SU-DHL-6 (cell line): ENCODE data around the gene UGT1A4.

Experiments used
- H2AFZ ChIP-seq: fragments of 200-600 bp; sonication (generic); 2 replicates; pipeline ENCODE4 v1.6.1; 2014; ENCODE audit warnings: low read depth, mild to moderate bottlenecking, moderate library complexity, mixed read lengths, antibody characterized with exemption, low read length; ENCODE audit not compliant: severe bottlenecking
- H3F3A ChIP-seq: fragments of 200-600 bp; shearing (Covaris generic); 2 replicates; pipeline ENCODE4 v1.6.0; 2016; ENCODE audit warnings: antibody characterized with exemption, mild to moderate bottlenecking; ENCODE audit not compliant: insufficient read depth
- H3K27ac ChIP-seq: fragments of 200-600 bp; sonication (generic); 2 replicates; pipeline ENCODE4 v1.5.1; 2016; ENCODE audit warnings: low read depth, mild to moderate bottlenecking, low read length, moderate library complexity, mixed read lengths
- H3K27me3 ChIP-seq: fragments of 200-600 bp; sonication (generic), shearing (Covaris generic); 2 replicates; pipeline ENCODE4 v1.6.0; 2014; ENCODE audit warnings: mild to moderate bottlenecking, low read length
- H3K36me3 ChIP-seq: fragments of 200-600 bp; sonication (generic); 2 replicates; pipeline ENCODE4 v1.6.1; 2014; ENCODE audit warnings: mild to moderate bottlenecking, low read length, mixed read lengths
- H3K4me2 ChIP-seq: fragments of 300-600, 200-600 bp; shearing (Covaris generic), sonication (generic); 2 replicates; pipeline ENCODE4 v1.6.0; 2014; ENCODE audit warnings: low read length, low read depth, mild to moderate bottlenecking; ENCODE audit not compliant: poor library complexity, severe bottlenecking
- H3K4me3 ChIP-seq: fragments of 200-600 bp; sonication (generic); 2 replicates; pipeline ENCODE4 v1.5.1; 2014; ENCODE audit warnings: antibody characterized with exemption, low read length, mild to moderate bottlenecking, mixed read lengths; ENCODE audit not compliant: insufficient read depth, poor library complexity, severe bottlenecking
- H3K79me2 ChIP-seq: fragments of 200-600 bp; sonication (generic); 2 replicates; pipeline ENCODE4 v1.6.1; 2014; ENCODE audit warnings: mild to moderate bottlenecking, low read length, moderate library complexity; ENCODE audit not compliant: insufficient read depth
- H3K9ac ChIP-seq: fragments of 200-600 bp; sonication (generic); 2 replicates; pipeline ENCODE4 v1.7.0; 2014; ENCODE audit warnings: mild to moderate bottlenecking, low read length
- H3K9me2 ChIP-seq: fragments of 200-600 bp; sonication (generic); replicated peaks from 2 replicates; pipeline ENCODE4 v1.6.1; 2014; ENCODE audit warnings: low read length; ENCODE audit not compliant: insufficient read depth
- H3K9me3 ChIP-seq: fragments of 200-600 bp; sonication (generic); 2 replicates; pipeline ENCODE4 v1.6.1; 2014; ENCODE audit warnings: low read length, mixed read lengths; ENCODE audit not compliant: insufficient read depth
- H4K20me1 ChIP-seq: fragments of 200-600 bp; sonication (generic); 2 replicates; pipeline ENCODE4 v1.6.1; 2014; ENCODE audit warnings: low read depth, mild to moderate bottlenecking, antibody characterized with exemption, low read length, moderate library complexity, mixed read lengths
- CTCF ChIP-seq: fragments of 200-600 bp; sonication (generic); IDR thresholded peaks from one replicate; pipeline ENCODE4 v1.5.1; 2017; ENCODE audit warnings: antibody characterized with exemption, mild to moderate bottlenecking, low read length, moderate library complexity; ENCODE audit not compliant: insufficient read depth, poor library complexity, severe bottlenecking
- EZH2phosphoT487 ChIP-seq: fragments of 200-600 bp; sonication (generic), shearing (Covaris generic); conservative IDR thresholded peaks from 2 replicates; pipeline ENCODE4 v1.6.1; 2018; ENCODE audit warnings: mild to moderate bottlenecking, antibody characterized with exemption, low read length, moderate library complexity, mixed read lengths

UGT1A4 gene

GRCh38 chr2:233773854-233774253, 55.3 kb downstream of the UGT1A4 start:
- no peak overlapping the region for H3K4me3 ChIP-seq
- H3K9me2 ChIP-seq, result no peaks in the 10 kb centered on the region
- no peak for TF ChIP-seq EZH2phosphoT487
- no peak for TF ChIP-seq CTCF

GRCh38 chr2:233775414-233775813, 56.9 kb downstream of the UGT1A4 start:
- Histone ChIP-seq H3F3A (no peaks in the 10 kb centered on the region), H3K36me3 (no peaks in the 10 kb centered on the region), H3K4me2 (no peak overlapping the region), H3K9ac (no peak overlapping the region), H3K9me3 (no peaks in the 10 kb centered on the region), H2AFZ (no peak overlapping the region), H4K20me1 (no peaks in the 10 kb centered on the region), H3K79me2 (no peaks in the 10 kb centered on the region), H3K9me2 (no peaks in the 10 kb centered on the region), H3K27me3 (no peaks in the 10 kb centered on the region), H3K4me3 (no peak overlapping the region), H3K27ac (no peak overlapping the region)
- TF ChIP-seq CTCF, result no peak
- no peak for TF ChIP-seq EZH2phosphoT487

More at GRCh38 chr2:233773854-233774253, 55.3 kb downstream of the UGT1A4 start:
- Histone ChIP-seq H3F3A (no peaks in the 10 kb centered on the region), H3K9me3 (no peaks in the 10 kb centered on the region), H3K4me2 (no peak overlapping the region), H3K79me2 (no peaks in the 10 kb centered on the region), H3K9ac (no peak overlapping the region), H3K36me3 (no peaks in the 10 kb centered on the region), H2AFZ (no peak overlapping the region), H3K27ac (no peak overlapping the region), H3K27me3 (no peaks in the 10 kb centered on the region), H4K20me1 (no peaks in the 10 kb centered on the region)

GRCh38 chr2:233778030-233778429, 59.5 kb downstream of the UGT1A4 start, which contains the start of gene MROH2A:
Gene MROH2A, plus strand, starts transcription at chr2:233778330. Its CDS starts 1,029 bp downstream, at chr2:233779359.
- no peaks in the 10 kb centered on the region for H3K9me3 ChIP-seq
- H4K20me1 ChIP-seq, result no peaks in the 10 kb centered on the region
- H3K27me3 ChIP-seq, result no peaks in the 10 kb centered on the region
- no peaks in the 10 kb centered on the region for H3F3A ChIP-seq
- TF ChIP-seq CTCF, result no peak
- no peak for TF ChIP-seq EZH2phosphoT487
- H3K27ac ChIP-seq, result no peak within 1 kb of the TSS
- H3K9me2 ChIP-seq, result no peaks in the 10 kb centered on the region
- no peaks in the 10 kb centered on the region for H3K36me3 ChIP-seq
- H3K4me3 ChIP-seq, result no peak within 1 kb of the TSS
- H2AFZ ChIP-seq, result no peak within 1 kb of the TSS
- no peak within 1 kb of the TSS for H3K4me2 ChIP-seq
- H3K79me2 ChIP-seq, result no peaks in the 10 kb centered on the region
- no peak within 1 kb of the TSS for H3K9ac ChIP-seq
